Measurements from ENCODE around the gene GNLY.
"Not testable (repeated sequence)": the region's sequence is repeated elsewhere in the genome, so short reads cannot be mapped to it uniquely, and the experiment has no call there.

Gene GNLY

DNA sequence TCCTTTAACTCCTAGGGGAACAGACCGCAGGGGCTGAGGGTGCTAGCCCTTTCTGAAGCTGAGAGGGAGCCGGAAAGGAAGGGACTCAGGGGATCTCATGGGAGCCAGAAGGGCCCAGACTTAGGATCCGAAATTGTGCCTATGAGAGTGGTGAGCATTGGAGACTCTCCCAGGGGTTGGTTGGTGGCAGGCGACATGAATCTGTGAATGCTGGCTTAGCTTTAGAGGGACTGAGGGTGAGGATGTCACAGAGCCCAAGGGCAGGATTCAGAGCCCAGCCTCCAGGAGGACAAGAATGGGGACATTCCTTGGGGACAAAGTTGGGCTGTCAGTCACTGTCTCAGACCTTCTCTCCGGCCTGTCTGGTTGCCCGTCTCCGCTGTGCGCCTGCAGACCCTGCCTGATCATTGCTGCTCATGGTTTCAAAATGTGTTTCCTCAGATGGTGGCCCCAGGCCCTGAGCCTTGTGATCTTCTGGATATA is 17.5 kb downstream of the GNLY start:
- no peak for DNase-seq

DNA sequence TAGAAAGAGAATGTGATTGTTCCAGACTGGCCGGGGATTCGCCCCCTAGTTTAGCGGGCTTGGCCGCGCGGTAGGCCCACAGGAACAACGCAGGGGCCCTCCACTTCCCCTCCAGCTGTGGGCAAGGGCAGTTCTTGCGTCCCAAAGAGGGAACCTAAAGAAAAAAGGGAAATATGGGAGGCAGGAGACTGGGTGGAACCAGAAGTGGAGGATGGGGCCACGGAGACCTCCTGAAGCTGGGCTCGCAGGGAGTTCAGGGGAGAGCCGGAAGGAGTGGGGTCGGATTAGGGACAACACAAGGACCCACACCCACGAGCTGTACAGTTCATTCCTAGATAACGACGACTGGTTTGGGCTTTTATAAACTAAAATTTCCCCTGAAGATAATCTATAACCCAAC is 18.2 kb downstream of the GNLY start:
- no peak for DNase-seq

DNA sequence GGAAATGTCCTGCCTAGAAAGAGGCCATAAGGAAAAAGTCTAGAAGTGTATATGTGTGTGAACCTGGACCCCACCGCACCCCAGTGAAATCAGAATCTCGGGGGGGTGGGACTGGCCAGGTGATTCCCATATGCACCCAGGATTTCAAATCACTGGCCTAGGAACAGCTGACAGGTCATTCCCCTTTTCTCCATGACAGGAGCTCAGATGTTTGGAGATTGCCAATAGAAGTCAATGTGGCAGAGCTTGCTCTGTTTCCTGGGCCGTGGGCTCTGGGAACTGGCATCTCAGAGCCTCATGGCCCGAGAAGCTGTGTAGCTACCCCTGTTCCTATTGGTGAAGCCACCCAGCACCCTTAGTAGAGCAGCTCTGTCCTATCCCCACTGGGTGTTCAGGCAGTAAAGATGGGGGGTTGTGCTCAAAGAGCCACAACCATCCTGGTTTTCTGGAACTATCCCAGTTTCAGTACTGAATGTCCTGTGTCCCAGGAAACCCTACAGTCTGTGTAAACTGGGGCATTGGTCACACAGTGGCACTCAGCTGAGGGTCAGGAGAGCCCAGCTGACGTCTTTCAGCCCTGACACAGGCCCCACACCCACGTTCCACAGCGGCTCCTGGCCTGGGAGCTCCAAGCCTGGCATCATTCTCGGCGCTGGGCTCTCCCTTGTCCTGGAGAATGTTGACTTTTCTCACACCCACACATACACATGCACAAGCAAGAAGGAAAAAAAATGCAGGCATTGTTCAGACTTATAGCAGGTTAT is 18.9 kb downstream of the GNLY start:
- DNase-seq, result no peak

DNA sequence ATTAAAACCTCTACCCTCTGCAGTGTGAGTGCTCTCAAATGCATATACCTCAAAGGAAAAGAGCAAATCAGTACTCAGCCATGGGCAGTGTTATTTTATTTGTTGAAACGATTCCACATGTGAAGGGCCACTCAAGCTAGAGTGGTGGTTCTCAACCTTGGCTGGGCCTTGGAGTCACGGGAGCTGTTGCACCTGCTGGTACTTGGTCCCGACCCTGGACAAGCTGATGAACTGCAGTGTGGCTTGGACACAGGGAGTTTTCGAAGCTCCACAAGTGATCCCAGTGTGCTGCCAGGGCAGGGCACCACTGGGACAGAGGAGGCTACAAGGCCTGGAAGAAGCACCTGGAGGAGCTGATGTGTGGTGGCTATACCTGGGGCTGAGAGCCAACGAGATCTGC is 19.7 kb downstream of the GNLY start:
- DNase-seq, result no peak

DNA sequence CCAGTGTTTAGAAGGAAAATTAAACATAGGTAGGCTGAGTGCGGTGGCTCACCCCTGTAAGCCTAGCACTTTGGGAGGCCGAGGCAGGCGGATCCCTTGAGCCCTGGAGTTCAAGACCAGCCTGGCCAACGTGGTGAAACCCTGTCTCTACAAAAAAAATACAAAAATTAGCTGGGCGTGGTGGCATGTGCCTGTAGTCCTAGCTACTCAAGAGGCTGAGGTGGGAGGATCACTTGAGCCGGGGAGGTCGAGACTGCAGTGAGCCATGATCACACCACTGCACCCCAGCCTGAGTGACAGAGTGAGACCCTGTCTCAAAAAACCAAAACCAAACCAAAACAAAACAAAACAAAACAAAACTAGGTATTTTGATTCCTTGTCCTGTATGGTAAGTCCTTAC is 20.3 kb downstream of the GNLY start:
- DNase-seq, result not testable (repeated sequence)

DNA sequence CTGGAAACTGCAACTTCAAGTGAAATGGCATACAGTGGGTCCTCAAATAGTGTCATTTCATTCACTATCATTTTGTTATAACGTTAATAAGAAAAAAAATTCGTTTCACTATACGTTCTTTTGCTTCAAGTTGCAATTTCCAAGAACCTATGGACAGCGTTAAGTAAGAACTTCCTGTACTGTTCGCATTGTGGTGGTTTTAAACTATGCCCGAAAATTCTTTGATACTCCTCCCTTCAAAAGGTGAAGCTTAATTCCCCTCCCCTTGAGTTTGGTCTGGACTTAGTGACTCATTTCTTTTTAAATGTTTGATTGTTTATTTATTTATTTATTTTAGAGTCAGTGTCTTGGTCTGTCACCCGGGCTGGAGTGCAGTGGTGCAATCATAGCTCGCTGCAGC is 20.7 kb downstream of the GNLY start:
- DNase-seq, result no peak

DNA sequence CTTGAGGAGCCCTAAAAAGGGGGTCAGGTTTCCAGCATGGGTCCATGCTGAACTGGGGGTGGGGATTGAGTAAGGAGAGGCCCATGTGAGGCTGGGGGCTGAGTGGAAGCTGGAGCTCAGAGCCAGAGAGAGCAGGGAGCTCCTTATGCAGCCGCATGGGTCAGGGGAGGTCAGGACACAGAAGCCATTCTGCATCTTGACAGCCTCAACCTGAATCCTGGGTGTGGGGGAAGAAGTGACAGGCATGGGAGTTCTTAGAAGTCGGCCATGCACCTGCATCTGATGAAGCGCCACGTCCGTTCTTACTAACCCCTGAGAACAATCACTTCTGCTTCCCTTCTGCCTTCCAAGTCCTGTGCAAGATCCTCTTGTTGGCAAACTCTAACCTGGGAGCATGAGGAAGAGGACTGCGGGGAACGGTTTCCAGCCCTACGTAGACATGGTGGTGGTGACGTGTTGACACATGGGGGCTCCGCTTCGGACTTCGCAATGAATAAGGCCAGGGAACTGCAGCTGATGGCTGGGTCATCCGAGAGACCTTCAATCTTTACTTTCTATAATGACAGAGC is 22.3 kb downstream of the GNLY start:
- DNase-seq, result no peak

DNA sequence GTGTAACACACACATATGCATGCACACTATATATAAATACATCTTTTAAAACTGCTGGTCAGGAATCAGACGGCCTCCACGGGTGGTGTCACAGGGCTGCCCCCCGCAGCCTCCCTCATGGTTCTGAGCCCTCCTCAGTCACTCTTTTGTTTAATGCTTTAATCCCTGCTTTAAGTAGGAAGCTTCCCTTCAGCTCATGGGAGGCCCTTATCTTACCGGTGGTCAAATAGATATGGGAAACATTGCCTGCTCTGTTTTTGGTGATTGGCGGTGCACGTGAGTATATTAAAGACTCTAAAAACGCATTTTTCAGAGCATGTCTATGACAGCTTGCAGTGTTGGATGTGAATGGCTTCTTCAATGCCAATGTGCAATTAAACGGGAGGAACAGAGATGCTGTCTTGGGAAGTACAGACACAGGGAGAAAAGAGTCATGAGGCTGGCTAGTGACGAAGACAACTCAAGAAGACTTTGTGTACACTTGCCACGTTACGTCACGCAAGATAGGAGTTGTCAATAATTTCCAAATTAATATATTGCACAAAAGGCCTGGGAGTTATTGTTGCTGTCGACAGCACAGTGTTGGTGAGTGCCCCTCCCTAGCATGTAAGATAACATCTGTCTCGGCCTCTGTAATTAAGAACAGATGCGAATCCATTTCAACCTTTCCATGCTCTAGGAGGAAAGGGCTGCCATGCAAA is 23.3 kb downstream of the GNLY start:
- DNase-seq, result no peak

DNA sequence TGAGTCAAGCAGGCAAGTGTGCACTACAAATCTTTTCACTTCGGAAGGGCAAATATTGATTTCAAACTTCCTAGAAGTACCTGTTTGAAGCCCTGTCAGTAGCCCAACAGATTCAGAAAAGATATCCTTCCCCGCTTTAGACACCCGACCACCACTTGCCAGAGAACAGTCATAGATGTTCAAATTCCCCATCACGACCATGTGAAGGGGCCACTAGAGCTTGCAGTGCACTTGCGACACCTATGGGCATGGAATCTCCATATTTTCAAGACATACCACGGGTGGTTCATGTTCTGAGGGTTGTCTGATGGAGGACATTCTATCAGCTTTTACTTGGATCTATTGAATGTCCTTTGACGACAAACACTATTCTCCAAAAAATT is 23.8 kb downstream of the GNLY start:
- DNase-seq, result no peak

DNA sequence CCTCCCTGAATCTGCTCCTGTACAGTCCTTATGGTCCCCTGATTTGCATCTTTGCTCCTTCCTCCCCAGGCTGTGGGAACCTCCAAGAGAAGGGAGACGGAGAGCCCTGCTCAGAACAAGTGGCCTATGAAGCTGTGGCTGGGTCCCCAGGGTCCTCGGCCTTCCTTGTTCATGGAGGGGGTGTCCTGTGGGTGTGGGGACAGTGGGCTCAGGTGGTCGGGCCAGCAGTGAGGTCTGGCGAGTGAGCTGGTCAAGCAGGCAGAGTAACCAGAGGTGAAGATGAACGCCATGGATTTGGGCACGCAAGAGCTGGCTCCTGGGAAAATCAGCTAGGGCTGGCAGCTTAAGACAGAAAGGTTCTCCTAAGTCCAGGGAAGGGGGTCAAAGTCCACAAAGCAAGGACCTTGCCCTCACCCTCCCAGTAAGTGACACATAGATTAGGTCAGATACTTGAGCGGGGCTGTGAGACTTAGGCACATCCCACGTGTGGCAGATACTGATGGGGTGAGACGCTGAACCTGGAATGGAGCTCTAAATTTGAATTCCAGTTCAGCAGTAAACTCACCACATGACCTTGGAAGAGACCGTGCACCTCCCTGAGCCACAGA is 24.8 kb downstream of the GNLY start:
- DNase-seq, result no peak

DNA sequence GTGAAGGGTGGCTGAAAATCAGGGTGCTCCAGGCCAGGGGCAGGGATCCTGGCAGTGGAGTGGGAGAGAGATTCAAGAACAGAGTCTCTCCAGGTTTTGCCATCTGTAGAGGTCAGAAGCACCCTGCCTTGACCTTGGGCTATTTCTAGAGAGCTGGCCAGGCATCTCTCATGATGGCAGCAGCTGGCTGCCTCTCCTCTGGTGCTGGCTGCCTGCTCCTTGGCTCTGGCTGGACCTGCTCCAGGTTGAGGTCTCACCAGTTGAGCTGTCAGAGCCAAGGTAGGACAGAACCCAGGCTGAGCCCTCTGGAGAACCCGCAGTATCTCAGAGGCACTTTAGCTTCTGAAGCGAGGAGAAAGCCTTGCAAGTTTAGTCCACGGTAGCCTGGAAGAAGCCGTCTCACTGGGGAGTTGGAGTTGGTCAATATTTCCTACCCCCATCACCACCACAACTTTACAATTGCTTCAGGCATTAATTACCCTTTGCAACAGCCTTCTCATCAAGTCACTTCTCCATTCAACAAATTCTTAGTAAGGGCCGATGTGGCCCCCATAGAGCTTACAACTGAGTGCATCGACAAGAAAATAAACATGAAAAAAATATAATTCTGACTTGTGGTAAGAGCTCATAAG is 25.6 kb downstream of the GNLY start:
- DNase-seq, result no peak

DNA sequence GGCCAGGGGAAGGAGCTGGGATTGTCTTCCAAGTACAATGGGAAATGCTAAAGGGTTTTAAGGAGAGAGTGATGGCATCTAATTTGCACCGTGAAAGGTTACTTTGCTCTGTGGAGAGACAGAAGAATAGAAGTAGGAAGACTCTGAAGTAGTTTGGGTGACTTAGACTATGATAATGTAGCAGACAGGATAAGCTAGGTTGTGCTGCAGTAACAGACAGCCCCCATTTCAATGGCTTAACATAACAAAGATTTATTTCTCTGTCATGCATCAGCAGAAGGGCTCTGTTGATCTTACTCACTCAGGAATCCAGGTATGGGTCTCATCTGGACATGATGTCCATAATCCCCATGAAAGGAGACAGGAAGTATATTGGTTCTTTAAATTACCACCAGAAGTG is 26.4 kb downstream of the GNLY start:
- DNase-seq, result no peak

DNA sequence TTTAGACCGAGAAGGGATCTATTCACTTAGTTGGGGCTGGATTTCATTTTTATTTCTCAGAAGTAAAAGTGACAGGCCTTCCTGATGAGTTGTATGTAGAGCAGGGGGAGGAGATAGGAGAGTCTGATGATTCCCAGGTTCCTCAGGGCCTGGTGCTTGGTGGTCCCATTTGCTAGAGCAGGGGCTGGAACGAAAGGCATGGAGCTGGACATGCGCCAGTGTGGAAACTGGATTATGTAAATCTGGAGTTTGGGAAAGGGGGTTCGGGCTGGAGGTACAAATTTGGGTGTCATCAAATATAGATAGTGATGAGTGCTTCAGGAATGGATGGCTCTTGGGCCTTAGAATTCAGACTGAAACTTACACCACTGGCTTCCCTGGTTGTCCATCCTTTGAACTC is 27.5 kb downstream of the GNLY start:
- no peak for DNase-seq

DNA sequence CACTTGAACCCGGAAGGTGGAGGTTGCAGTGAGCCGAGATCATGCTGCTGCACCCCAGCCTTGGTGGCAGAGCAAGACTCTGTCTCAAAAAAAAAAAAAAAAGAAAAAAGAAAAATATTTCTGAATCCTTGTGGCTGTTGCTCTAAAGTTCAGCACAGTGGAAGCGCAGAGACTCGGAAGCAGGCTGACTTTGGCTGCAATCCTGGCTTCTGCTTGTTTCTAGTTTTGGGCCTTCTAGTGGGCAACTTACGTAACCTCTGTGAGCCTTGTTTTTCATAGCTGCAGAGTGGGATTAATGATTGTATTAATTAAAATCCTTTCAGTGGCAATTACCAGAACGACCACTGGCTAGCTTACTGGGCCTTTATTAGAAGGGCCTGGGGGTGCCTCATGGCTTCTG is 28.4 kb downstream of the GNLY start:
- no peak for DNase-seq

DNA sequence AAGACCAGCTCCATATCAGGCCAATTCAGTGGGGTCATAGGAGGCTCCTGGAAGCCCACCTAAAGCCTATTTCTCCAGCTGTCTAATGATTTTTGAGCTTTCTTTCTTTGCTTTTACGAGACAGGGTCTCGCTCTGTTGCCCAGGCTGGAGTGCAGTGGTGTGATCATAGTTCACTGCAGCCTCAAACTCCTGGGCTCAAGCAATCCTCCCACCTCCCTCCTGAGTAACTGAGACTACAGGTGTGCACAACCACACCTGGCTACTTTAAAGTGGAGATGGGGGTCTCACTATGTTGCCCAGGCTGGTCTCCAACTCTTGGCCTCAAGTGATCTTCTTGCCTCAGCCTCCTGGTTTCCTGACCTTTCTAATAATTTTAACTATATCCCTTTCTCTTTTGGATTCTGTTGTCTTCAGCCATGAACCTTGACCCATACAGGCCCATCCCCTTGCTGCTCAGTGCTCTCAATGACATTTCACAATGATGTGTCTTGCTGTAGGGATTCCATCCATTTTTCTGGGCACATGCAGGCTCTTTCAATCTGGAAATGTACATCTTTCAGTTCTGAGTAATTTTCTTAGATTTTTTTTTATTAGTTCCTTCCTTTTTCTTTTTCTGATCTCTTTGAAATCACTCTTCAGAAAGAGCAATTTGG is 29.7 kb downstream of the GNLY start:
- DNase-seq, result no peak

DNA sequence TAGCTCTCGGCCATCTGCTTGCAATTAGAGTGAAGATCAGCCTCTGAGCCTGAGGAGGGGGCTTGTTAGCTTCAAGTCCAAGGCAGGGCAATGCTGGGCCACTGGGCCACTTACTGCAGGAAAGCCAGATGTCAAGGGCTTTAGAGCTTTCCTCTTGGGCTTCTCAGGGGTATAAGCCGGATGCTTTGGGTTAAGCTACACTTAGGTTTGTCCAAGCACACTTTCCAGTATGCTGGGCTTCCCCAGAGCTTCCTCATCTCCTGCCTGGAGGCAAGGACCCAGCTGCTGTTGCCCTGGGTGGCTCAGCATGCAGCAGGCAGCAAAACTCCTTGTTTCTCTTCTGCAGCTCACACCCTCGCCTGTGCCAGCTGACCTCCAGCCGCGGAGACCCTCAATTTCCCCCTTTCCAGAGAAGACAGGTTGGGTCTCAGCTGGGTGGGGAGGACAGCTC is 30.6 kb downstream of the GNLY start:
- DNase-seq, result no peak

DNA sequence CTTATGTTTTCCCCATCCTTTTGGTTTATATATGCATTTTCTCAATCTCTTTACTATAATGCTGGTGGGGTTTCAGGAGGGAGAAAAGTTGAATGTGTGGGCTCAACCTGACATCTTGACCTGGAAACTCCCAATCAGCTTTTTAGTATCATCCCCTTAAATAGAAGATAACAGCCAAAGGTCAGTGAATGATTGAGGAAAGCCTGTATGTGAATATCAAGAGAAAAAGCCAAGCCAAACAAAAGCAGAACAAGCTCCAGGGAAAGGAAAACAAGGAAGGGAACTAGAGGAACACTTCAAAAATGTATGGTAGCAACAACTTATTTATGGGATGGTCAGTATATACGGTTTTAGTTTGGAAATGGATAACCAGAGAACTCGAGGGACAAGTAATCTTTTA is 31.3 kb downstream of the GNLY start:
- no peak for DNase-seq

DNA sequence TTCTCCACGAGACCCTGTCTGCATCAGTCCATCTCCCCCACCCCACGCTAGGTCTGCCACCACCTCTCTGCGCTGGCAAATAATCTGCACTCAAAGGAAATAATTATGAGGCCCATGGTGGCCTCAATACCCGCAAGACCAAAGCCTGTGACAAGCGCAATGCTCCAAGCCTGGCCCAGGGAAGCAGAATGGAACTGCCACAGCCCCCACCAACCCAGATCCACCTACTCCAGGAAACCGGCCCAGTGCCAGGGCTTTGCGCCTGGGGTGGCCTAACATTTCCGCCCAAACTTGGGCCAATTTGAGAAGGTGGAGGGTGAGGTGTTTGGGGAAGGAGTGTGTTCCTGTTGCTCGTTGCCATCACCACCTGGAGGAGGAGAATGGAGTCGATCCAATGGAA is 33.6 kb downstream of the GNLY start:
- no peak for DNase-seq

DNA sequence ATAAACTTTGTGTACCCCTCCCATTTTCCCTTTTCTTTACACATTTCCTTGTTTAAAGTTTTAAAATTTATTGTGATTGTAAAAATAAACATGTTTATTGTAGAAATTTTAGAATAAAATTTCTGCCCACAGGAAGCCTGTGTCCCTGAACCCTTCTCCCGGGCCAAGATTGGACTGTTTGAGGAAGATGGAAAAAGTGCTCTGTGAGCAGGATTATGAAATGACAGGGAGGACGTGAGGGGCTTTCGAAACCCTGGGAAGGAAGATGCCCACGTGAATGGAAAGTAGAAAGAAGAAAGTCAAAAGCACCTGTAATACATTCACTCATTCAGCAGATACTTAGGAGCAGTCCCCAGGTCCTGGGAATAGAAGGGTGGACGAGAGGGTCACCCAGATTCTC is 34.2 kb downstream of the GNLY start:
- no peak for DNase-seq

DNA sequence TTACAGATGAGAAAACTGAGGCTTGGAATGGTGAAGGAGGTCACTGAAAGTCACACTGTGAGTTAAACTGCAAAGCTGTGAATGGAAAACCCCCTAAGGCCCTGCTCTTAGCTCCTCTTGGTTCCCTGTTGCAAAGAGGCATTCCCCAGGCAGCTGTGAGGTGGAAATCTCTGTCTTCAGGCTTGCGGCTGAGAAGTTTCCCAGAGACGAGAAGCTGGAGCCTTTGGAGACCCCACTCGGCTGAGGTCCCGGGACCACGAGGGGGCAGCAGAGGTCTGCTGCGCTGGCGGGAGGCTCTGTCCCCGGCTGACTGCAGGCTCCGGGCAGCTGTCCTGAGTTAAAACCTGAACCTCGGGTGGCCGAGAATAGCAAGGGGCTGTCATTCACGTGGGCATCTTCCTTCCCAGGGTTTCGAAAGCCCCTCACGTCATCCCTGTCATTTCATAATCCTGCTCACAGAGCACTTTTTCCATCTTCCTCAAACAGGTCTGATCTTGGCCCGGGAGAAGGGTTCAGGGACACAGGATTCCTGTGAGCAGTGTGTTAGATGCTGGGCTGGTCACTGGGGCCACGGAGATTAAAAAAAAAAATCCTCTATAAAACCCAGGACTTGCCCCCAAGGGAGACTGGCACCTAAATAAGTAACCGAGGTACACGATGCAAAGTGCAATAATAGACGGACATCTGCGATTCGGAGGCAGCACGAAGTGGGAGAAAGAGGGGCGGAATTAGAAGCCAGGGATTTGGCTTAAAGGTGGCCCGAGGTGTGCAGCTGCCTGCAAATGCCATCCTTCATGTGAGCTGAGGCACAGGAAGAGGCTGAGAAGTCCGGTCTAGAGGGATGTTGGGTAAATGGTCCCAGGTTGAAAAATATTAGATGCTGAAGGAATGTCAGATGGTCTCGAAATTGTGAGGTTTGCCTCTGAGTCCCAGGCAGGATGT is 35.0 kb downstream of the GNLY start:
- peak; percentile 57 to 63 for DNase-seq

DNA sequence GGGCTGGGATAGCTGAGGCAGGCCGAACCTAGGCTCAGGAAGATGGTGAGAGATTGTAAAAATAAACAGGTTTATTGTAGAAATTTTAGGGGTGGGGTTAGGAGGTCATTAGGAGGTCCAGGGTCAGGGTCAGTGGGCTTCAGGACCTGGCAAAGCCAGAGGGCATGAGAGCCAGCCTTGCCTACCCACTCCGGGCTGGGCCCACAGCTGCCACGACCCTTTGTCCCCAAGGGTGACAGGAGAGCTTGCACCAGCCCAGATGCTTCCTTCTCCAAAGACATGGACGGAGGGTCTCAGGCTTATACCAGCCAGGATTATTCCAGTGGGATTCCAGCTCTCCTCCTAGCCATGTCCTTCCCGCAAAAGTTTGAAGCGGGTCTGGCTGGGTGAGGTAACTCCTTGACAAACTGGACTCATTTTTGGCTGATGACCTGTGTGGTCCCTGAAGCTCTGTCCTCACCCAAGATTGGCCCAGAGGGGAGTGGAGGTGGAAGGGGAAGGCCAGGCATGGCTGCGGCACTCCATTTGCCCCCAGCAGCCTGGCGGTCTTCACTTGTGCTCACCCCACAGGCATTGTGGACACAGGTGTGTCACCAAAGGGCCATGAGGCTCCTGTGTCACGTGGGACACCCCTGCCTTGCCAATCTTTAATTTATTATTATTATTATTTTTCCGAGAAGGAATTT is 35.8 kb downstream of the GNLY start:
- DNase-seq, result no peak
